HepG2 (cell line): ENCODE data around the gene OCSTAMP. TPM values are rescaled to one million over a fixed set of nuclear protein-coding genes. Genes with fewer than 3 reads are reported as not detected.
A peak's percentile ranks its signal among the peaks of the same experiment; 100 is the strongest.

Source experiments
- E2F5 ChIP-seq: sonication (generic); formaldehyde crosslinking; conservative IDR thresholded peaks from 2 replicates; pipeline ENCODE4 v1.4.0; 2020; ENCODE audit warnings: missing genetic modification reagents
- GRHL1 ChIP-seq: sonication (generic); formaldehyde crosslinking; conservative IDR thresholded peaks from 2 replicates; pipeline ENCODE4 v1.8.0; 2022; ENCODE audit warnings: missing genetic modification reagents
- HMGXB3 ChIP-seq: sonication (generic); formaldehyde crosslinking; IDR thresholded peaks from 2 replicates; pipeline ENCODE4 v1.4.0; 2020; ENCODE audit warnings: missing genetic modification reagents, borderline replicate concordance
- PAWR ChIP-seq: sonication (generic); formaldehyde crosslinking; IDR thresholded peaks from 2 replicates; pipeline ENCODE4 v1.4.0; 2020; ENCODE audit warnings: missing genetic modification reagents, mild to moderate bottlenecking, borderline replicate concordance
- ZBTB3 ChIP-seq: sonication (generic); formaldehyde crosslinking; IDR thresholded peaks from 2 replicates; pipeline ENCODE4 v1.4.0; 2020; ENCODE audit warnings: low read depth, mild to moderate bottlenecking, moderate library complexity, missing genetic modification reagents, borderline replicate concordance
- ZFAT ChIP-seq: sonication (generic); formaldehyde crosslinking; conservative IDR thresholded peaks from 2 replicates; pipeline ENCODE4 v1.8.1; 2023; ENCODE audit warnings: missing genetic modification reagents, inconsistent platforms
- ZNF646 ChIP-seq: sonication (generic); formaldehyde crosslinking; IDR thresholded peaks from 2 replicates; pipeline ENCODE4 v1.9.0; 2021; ENCODE audit warnings: mild to moderate bottlenecking, missing genetic modification reagents
- ZNF816 ChIP-seq: sonication (generic); formaldehyde crosslinking; IDR thresholded peaks from 2 replicates; pipeline ENCODE4 v1.8.0; 2022; ENCODE audit warnings: missing genetic modification reagents, mild to moderate bottlenecking, borderline replicate concordance
- polyA plus RNA-seq, 8 experiments: library from polyadenylated mRNA; depleted of rRNA in 3 of 8; stranded (reverse) in 7 of 8; unstranded in 1 of 8; fragments of >200 nt; fragmentation: Illumina TruSeq in 4 of 8; extraction: Trizol in 4 of 8; gene quantifications; 2 replicates each; pipeline versions ENCODE4 v1.2.1 to v1.2.3, GENCODE V29; 2011 to 2016; ENCODE audit warnings: low read depth in 4 of 8, missing spikeins in 1 of 8, mixed read lengths in 1 of 8; ENCODE audit not compliant: insufficient read depth in 1 of 8
- total RNA-seq, 5 experiments: library from RNA; depleted of rRNA; stranded (reverse); fragments of >200 nt; fragmentation: Illumina TruSeq; extraction: Trizol; gene quantifications; 2 replicates each; pipeline ENCODE4 v1.2.3, GENCODE V29; 2016; ENCODE audit warnings: low read depth in 1 of 5
- TF ChIP-seq, protein P1 (sequence below): sonication (generic); formaldehyde crosslinking; IDR thresholded peaks from 2 replicates; pipeline ENCODE4 v1.8.0; 2022; ENCODE audit warnings: missing genetic modification reagents, mild to moderate bottlenecking, inconsistent platforms, borderline replicate concordance

Gene OCSTAMP
- total and polyA plus RNA-seq, 2 of the 13 experiments (the other 11 are each of a cell fraction or from before 2014, with no cell fraction given), result not detected

GRCh38 chr20:46562373-46563169 is 12.1 kb upstream of the OCSTAMP start (continued):
- peak; percentile 89 for TF ChIP-seq HMGXB3
- no peak for TF ChIP-seq ZFAT
- TF ChIP-seq, protein P1, sequence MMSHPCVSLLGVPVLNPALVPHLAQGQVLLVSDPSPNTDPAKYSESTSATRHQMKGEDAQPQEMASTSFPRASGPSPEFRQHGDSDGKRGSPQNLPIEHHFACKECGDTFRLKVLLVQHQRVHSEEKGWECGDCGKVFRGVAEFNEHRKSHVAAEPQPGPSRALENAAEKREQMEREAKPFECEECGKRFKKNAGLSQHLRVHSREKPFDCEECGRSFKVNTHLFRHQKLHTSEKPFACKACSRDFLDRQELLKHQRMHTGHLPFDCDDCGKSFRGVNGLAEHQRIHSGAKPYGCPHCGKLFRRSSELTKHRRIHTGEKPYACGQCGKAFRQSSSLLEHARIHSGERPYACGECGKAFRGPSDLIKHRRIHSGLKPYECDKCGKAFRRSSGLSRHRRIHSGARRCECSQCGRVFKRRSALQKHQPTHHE (CRISPR knock-in tag), result no peak
- no peak for TF ChIP-seq PAWR (CRISPR knock-in tag)
- TF ChIP-seq ZBTB3 (CRISPR knock-in tag), result no peak
- no peak for TF ChIP-seq GRHL1 (CRISPR knock-in tag)
- no peak for TF ChIP-seq ZNF646
- no peak for TF ChIP-seq E2F5 (CRISPR knock-in tag)
- TF ChIP-seq ZNF816 (CRISPR knock-in tag), result no peak
